Upper lobe of left lung (tissue), 4 donors: ENCODE measurements around the gene PTPRD.

ENCODE experiments used
- CTCF ChIP-seq, 6 experiments: fragments of 450-650 bp in 4 of 6; fragments of 200-600 bp in 2 of 6; sonication (generic) in 2 of 6; IDR thresholded peaks; one replicate each; pipeline ENCODE4 v1.5.1; 2016 to 2019; ENCODE audit warnings: antibody characterized with exemption in 6 of 6
- POLR2A ChIP-seq, 4 donors: fragments of 450-650 bp; IDR thresholded peaks; one replicate each; pipeline ENCODE4 v1.5.1; 2016 to 2017; ENCODE audit warnings: antibody characterized with exemption in 4 of 4, mild to moderate bottlenecking in 2 of 4
- POLR2AphosphoS5 ChIP-seq, 2 donors: sonication (generic); formaldehyde crosslinking; IDR thresholded peaks; one replicate each; pipeline ENCODE4 v1.5.1; 2017; ENCODE audit warnings: antibody characterized with exemption in 2 of 2

GRCh38 chr9:10237584-10237983 lies 375.2 kb downstream of the PTPRD start:
- TF ChIP-seq CTCF (IDR thresholded peaks at IDR 0.05) (no peak), POLR2AphosphoS5 (IDR thresholded peaks at IDR 0.05) (no peak), POLR2A (IDR thresholded peaks at IDR 0.05) (no peak)
